NCI-H1105 (cell line): Measurements from ENCODE around the gene ESYT1.
A peak's percentile ranks its signal among the peaks of the same experiment; 100 is the strongest.

Experiments used
- DNase-seq: peaks from one replicate; lab custom pipeline; 2025; lab: John Stamatoyannopoulos, UW

The ESYT1 gene

GRCh38 chr12:56129206-56129941, 1.3 kb downstream of the ESYT1 start:
- no peak for DNase-seq

GRCh38 chr12:56129942-56130495, 2.0 kb downstream of the ESYT1 start:
- no peak for DNase-seq

- DNase-seq: no peak
Observed at GRCh38 chr12:56130876-56131275, 2.8 kb downstream of the ESYT1 start.

GRCh38 chr12:56134897-56135296, 6.8 kb downstream of the ESYT1 start:
- DNase-seq: no peak

- no peak for DNase-seq
Observed at GRCh38 chr12:56137853-56138571, 9.9 kb downstream of the ESYT1 start.

GRCh38 chr12:56141946-56142784, 14.1 kb downstream of the ESYT1 start:
- DNase-seq: no peak

- no peak for DNase-seq
Observed at GRCh38 chr12:56143217-56143616, 15.2 kb downstream of the ESYT1 start.

GRCh38 chr12:56143870-56144269, 15.8 kb downstream of the ESYT1 start:
- no peak for DNase-seq

- DNase-seq: no peak
Observed at GRCh38 chr12:56145217-56145616, 17.1 kb downstream of the ESYT1 start.

GRCh38 chr12:56146492-56147460, 18.7 kb downstream of the ESYT1 start:
- DNase-seq: no peak

GRCh38 chr12:56150563-56150962, 22.5 kb downstream of the ESYT1 start:
- no peak for DNase-seq

- no peak for DNase-seq
Observed at GRCh38 chr12:56151672-56152131, 23.6 kb downstream of the ESYT1 start.

GRCh38 chr12:56152132-56152755, 24.2 kb downstream of the ESYT1 start, which contains the start of gene MYL6B:
TSS of gene MYL6B (plus strand) at chr12:56152587. CDS start at chr12:56153919, 1,332 bp downstream.
- peak; percentile 71 for DNase-seq

GRCh38 chr12:56152756-56153677, 24.9 kb downstream of the ESYT1 start:
- no peak for DNase-seq

- DNase-seq: no peak
Observed at GRCh38 chr12:56153678-56154065, 25.6 kb downstream of the ESYT1 start.

- DNase-seq: no peak
Observed at GRCh38 chr12:56154246-56154771, 26.2 kb downstream of the ESYT1 start.

- no peak for DNase-seq
Observed at GRCh38 chr12:56154818-56155217, 26.8 kb downstream of the ESYT1 start.

GRCh38 chr12:56155256-56155845, 27.3 kb downstream of the ESYT1 start:
- DNase-seq: no peak
